HEK293T (cell line): ENCODE data around the gene DDX23.

ENCODE experiments used
- BHLHE40 ChIP-seq: fragments of 450-650 bp; IDR thresholded peaks from 2 replicates; pipeline ENCODE4 v1.6.1; 2016; ENCODE audit warnings: mild to moderate bottlenecking, moderate library complexity, borderline replicate concordance
- ELF4 ChIP-seq: fragments of 450-650 bp; IDR thresholded peaks from 2 replicates; pipeline ENCODE4 v1.6.1; 2017; ENCODE audit warnings: antibody characterized with exemption
- HDGF ChIP-seq: fragments of 450-650 bp; IDR thresholded peaks from 2 replicates; pipeline ENCODE4 v1.6.1; 2017; ENCODE audit warnings: antibody characterized with exemption, borderline replicate concordance

DNA sequence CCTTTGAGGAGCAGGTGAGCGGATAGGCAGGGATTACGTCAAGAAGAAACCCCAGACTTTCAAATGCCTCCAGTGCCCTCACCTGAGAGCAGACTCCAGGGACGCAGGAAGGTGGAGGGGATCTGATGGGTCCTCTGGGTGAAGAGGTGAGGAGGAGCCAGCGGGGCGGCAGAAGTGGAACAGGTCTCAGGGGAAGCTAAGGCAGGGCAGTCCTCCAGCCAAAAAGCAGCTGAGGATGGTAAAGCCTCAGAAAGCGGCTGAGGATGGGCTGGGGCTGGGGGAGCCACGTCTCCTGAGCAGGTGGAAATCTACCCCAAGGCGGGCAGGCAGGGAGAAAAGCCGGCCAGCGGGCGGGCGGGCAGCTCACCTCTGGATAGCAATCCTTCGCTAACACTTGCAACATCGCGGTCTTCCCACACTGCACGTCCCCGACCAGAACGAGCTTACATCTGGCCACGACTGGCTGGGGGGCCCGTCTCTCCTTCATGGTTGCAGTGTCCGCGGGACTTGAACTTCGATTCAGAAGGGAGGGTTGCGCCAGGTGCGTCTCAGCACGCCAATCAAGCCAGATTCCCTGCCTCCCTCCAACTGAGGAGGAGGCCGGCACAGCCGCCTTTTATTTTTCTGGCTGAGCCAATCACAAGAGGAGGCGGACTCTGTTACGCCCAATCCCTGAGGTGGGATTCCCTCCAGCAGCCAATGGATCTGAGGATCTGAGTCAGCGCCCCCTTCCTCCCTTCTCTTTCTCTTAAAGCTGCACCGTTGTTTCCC, 13.5 kb upstream of the DDX23 start, which contains the start of gene RND1:
- TF ChIP-seq HDGF: no peak
- TF ChIP-seq BHLHE40: no peak
- peak; percentile 47; the same call in 1 of the 2 replicates for TF ChIP-seq ELF4
